GM12864 (cell line): ENCODE results near the gene SNX33.

Source experiments
- DNase-seq: peaks from one replicate; pipeline ENCODE4 v3.0.0-alpha.2; 2011; ENCODE audit warnings: low read depth
- H3K4me3 ChIP-seq: 2 replicates; pipeline ENCODE4 v1.5.1; 2011; ENCODE audit warnings: mild to moderate bottlenecking, low read depth, low read length, control low read depth
- CTCF ChIP-seq: IDR thresholded peaks from 2 replicates; pipeline ENCODE4 v1.5.1; 2011; ENCODE audit warnings: low read depth, mild to moderate bottlenecking, moderate library complexity, low read length, control low read depth, inconsistent platforms; ENCODE audit errors: missing control alignments

SNX33 gene

GRCh38 chr15:75637245-75638009 is 10.3 kb upstream of the SNX33 start:
- TF ChIP-seq CTCF: no peak
- no peak for DNase-seq
- peak overlapping the region; percentile 73; the same call in 1 of the 2 replicates for H3K4me3 ChIP-seq

- no peak for DNase-seq
- no peak for TF ChIP-seq CTCF
- peak overlapping the region; percentile 73 for H3K4me3 ChIP-seq
Measured at GRCh38 chr15:75639191-75639708, 8.5 kb upstream of the SNX33 start.

GRCh38 chr15:75639709-75640482 is 7.8 kb upstream of the SNX33 start, which contains the start of gene IMP3:
IMP3 (minus strand) TSS chr15:75640224; CDS start chr15:75640168, 56 bp downstream.
- H3K4me3 ChIP-seq: peak within 1 kb of the TSS; percentile 73
- DNase-seq: peak; percentile 94
- no peak for TF ChIP-seq CTCF

- DNase-seq: no peak
- H3K4me3 ChIP-seq: peak overlapping the region; percentile 73
- TF ChIP-seq CTCF: peak; percentile 36
Measured at GRCh38 chr15:75640483-75641178, 7.1 kb upstream of the SNX33 start.

GRCh38 chr15:75641179-75641503 is 6.6 kb upstream of the SNX33 start:
- DNase-seq: no peak
- no peak for TF ChIP-seq CTCF

GRCh38 chr15:75641603-75642002 is 6.1 kb upstream of the SNX33 start:
- DNase-seq: no peak
- TF ChIP-seq CTCF: no peak
- H3K4me3 ChIP-seq: no peak overlapping the region

More at GRCh38 chr15:75641179-75641503, 6.6 kb upstream of the SNX33 start:
- H3K4me3 ChIP-seq: peak overlapping the region; percentile 73; the same call in 1 of the 2 replicates
